HG03095 (cell line): ENCODE results near the gene GSTM4.

Source experiments
- ATAC-seq: cut with Tn5 transposase; IDR thresholded peaks from one replicate; pipeline ENCODE4 v1.9.1; 2021; ENCODE audit warnings: moderate library complexity; ENCODE audit not compliant: unreplicated experiment

GSTM4 gene

GRCh38 chr1:109655615-109656519 lies at the start of gene GSTM4:
Gene GSTM4 (plus strand): TSS chr1:109656099. CDS start chr1:109656390, 291 bp downstream.
- ATAC-seq, result peak; percentile 86

- ATAC-seq, result no peak
These were observed 46.0 kb upstream of the GSTM4 start for GRCh38 chr1:109609881-109610280.

GRCh38 chr1:109610609-109611307 lies 45.1 kb upstream of the GSTM4 start:
- ATAC-seq, result no peak

GRCh38 chr1:109611308-109611990 lies 44.5 kb upstream of the GSTM4 start:
- no peak for ATAC-seq

GRCh38 chr1:109613361-109614147 lies 42.3 kb upstream of the GSTM4 start:
- ATAC-seq, result no peak

- no peak for ATAC-seq
These were observed 40.0 kb upstream of the GSTM4 start for GRCh38 chr1:109615879-109616278.

- ATAC-seq, result no peak
These were observed 39.5 kb upstream of the GSTM4 start for GRCh38 chr1:109616391-109616790.

GRCh38 chr1:109617291-109617801 lies 38.6 kb upstream of the GSTM4 start:
- no peak for ATAC-seq

- no peak for ATAC-seq
These were observed 37.0 kb upstream of the GSTM4 start for GRCh38 chr1:109618661-109619575.

GRCh38 chr1:109619576-109620400 lies 36.1 kb upstream of the GSTM4 start, which contains the start of the genes AMPD2 and GNAT2:
Gene AMPD2 (plus strand): TSS chr1:109619837. CDS start chr1:109621176, 1,339 bp downstream.
Gene GNAT2 (minus strand): TSS chr1:109619616. CDS start chr1:109612870, 6,746 bp downstream.
- ATAC-seq, result peak; percentile 48

GRCh38 chr1:109620401-109620791 lies 35.5 kb upstream of the GSTM4 start:
- ATAC-seq, result no peak

GRCh38 chr1:109620841-109621286 lies 35.0 kb upstream of the GSTM4 start:
- ATAC-seq, result peak; percentile 76

- ATAC-seq, result no peak
These were observed 34.3 kb upstream of the GSTM4 start for GRCh38 chr1:109621379-109622136.

GRCh38 chr1:109622137-109622892 lies 33.6 kb upstream of the GSTM4 start:
- ATAC-seq, result no peak

GRCh38 chr1:109622895-109623294 lies 33.0 kb upstream of the GSTM4 start:
- no peak for ATAC-seq

- no peak for ATAC-seq
These were observed 32.2 kb upstream of the GSTM4 start for GRCh38 chr1:109623601-109624161.
